Central memory CD8-positive, alpha-beta T cell (primary cell): Measurements from ENCODE around the gene MAD1L1.

Experiments
- ATAC-seq: fragments of 150-1000 bp; cut with Tn5 transposase; replicated peaks from 2 replicates; pipeline ENCODE4 v1.10.0; 2022; ENCODE audit warnings: mild to moderate bottlenecking, moderate FRiP score, moderate number of reproducible peaks; ENCODE audit not compliant: poor library complexity, severe bottlenecking; ENCODE audit errors: extremely low read depth
- DNase-seq, 2 donors: peaks; one replicate each; pipeline ENCODE4 v3.0.0; 2021; ENCODE audit warnings: low spot score in 2 of 2
- H3K27ac Mint-ChIP-seq: one replicate; pipeline ENCODE4 v1.8.0; 2022; ENCODE audit warnings: low read depth, mild to moderate bottlenecking, moderate library complexity, mixed read lengths
- H3K27me3 Mint-ChIP-seq: one replicate; pipeline ENCODE4 v1.8.0; 2022; ENCODE audit warnings: mixed read lengths
- H3K36me3 Mint-ChIP-seq: one replicate; pipeline ENCODE4 v1.8.0; 2022; ENCODE audit warnings: mild to moderate bottlenecking, moderate library complexity, mixed read lengths; ENCODE audit not compliant: insufficient read depth
- H3K4me1 Mint-ChIP-seq: one replicate; pipeline ENCODE4 v1.8.0; 2022; ENCODE audit warnings: mixed read lengths
- H3K4me3 Mint-ChIP-seq: one replicate; pipeline ENCODE4 v1.8.0; 2022; ENCODE audit warnings: mild to moderate bottlenecking, moderate library complexity, mixed read lengths
- H3K9me3 Mint-ChIP-seq: one replicate; pipeline ENCODE4 v1.8.0; 2022; ENCODE audit warnings: mixed read lengths

Gene MAD1L1

DNA sequence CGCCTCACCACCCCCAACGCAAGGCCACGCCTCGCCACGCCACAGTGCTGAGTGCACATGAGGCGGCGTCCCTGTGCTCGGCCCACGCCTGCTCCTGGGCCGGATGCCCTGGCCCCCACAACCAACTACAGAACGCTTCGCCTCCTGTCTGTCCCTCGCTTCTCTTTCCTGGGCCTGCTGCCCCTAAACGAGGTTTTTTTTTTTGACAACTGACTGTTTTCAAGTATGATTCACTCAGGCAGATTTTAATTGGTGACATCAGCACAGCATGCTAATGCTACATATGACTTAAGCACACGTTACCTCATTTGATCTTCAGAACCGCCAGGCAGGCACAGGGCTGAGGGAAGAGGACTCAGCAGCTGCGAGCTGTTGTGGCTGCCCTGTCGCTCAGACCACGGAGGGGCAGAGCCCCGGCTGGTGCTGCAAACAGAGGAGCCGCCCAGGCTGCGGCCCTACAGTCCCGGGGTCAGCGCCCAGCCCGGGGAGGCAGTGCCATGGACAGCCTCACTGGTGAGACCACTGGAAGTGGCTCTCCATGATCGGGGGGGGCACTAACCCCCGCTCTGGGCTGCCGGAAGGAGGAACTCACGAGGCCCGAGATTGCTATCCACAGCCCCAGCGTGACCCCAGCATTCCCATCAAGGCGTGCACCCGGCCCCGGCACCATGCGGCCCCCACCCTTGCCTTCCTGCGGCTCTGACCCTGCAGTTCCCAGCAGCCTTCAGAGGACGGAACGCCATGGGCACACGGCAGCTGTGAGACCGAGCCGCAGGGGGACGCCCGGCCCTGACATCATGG is 212.8 kb downstream of the MAD1L1 start:
- Mint-ChIP-seq H3K27me3 (no peaks in the 10 kb centered on the region), H3K27ac (peak overlapping the region; percentile 69), H3K4me1 (peaks cover 47% of the 10 kb centered on the region), H3K9me3 (peaks cover 10% of the 10 kb centered on the region), H3K4me3 (peak overlapping the region; percentile 25), H3K36me3 (peaks cover 6% of the 10 kb centered on the region)
- ATAC-seq = peak; percentile 71
- no peak for DNase-seq

DNA sequence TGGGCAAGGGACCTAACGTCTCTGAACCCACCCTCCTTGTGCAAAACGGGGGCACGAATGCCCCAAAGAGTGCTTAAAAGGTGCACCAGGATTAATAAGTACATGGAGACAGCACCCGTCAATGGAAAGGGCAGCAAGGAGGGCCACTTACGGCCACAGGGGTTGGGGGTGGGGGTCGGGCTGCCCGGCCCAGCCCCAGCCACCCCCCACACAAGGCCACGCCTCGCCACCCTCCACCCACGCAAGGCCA is 213.4 kb downstream of the MAD1L1 start:
- no peaks in the 10 kb centered on the region for H3K27me3 Mint-ChIP-seq
- H3K4me3 Mint-ChIP-seq = peak overlapping the region; percentile 25
- peaks cover 4% of the 10 kb centered on the region for H3K9me3 Mint-ChIP-seq
- ATAC-seq (no peak), DNase-seq (no peak)
- H3K27ac Mint-ChIP-seq = peak overlapping the region; percentile 69
- peaks cover 6% of the 10 kb centered on the region for H3K36me3 Mint-ChIP-seq
- peaks cover 44% of the 10 kb centered on the region for H3K4me1 Mint-ChIP-seq

DNA sequence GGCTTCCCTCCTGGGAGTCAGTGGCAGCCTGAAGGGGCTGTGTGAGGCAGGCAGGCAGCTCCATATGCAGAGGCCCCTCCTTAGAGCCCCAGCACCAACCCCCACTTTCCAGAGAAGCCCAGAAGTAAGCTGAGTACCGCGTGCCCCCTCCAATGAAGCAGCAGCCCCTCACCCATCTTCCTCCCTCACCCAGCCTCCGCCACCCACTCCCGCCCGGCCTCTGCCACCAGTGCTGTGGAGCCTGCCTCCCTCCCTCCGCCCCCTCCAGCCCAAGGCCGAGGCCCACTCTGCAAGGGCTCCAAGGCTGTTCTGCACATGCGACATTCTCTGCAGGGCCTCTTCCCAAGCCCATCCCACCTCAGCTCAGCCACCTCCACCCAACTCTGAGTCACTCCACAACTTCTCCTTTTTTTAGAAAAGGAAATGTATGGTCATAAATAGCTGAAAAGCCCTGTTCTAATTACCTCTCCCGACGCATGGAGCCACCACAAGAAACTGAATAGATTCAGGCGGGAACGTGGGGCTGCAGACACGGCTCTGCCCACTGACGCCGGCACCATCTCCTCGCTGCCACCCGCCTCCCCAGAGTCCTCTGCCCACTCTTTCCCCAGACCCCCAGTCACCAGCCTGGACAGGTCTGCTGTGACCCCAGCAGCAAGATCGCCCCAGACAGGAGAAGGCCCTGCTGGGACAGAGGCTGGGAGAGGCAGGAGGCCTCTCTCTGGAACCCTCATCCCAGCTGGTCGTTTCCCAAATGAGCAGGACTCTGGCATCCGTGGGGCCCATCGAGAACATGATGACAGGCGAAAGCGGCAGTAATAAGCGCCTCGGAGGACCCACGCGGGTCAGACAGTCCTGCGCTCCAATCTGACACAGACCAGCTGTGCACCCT is 213.9 kb downstream of the MAD1L1 start:
- Mint-ChIP-seq H3K27me3 (no peaks in the 10 kb centered on the region), H3K36me3 (peaks cover 6% of the 10 kb centered on the region), H3K27ac (no peak overlapping the region), H3K9me3 (no peaks in the 10 kb centered on the region), H3K4me3 (no peak overlapping the region), H3K4me1 (peaks cover 40% of the 10 kb centered on the region)
- ATAC-seq (no peak), DNase-seq (no peak)

DNA sequence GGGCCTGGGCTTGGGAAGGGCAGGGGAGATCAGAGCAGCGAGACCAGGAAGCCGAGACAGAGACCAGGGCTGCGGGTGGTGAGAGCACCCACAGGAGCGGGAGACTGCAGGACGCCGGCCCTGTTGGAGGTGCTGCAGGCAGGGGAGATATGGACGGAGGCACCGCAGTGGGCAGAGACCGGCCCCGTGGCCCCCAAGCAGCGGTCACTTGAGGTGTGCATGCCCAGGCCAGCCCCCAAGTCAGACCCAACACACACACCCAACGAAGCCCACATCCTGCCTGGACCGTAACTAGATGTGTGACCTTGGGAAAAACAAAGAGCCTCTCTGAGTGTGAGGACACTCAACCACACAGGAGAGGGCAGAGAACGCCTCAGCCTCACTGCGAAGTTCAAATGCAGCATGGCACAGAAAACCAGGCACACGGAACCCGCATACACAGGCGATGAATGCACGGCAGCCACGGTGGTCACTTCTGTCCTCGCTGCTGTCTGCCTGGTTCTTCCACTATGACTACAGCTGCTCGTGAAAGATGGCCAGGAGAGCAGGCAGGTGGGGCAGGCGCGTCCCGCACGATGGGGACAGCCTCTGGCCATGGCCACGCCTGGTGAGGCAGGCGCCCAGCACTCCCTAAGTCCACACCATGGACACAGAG is 214.7 kb downstream of the MAD1L1 start:
- no peak overlapping the region for H3K4me3 Mint-ChIP-seq
- peaks cover 40% of the 10 kb centered on the region for H3K4me1 Mint-ChIP-seq
- H3K9me3 Mint-ChIP-seq = no peaks in the 10 kb centered on the region
- no peak for DNase-seq
- H3K27me3 Mint-ChIP-seq = no peaks in the 10 kb centered on the region
- H3K36me3 Mint-ChIP-seq = peaks cover 6% of the 10 kb centered on the region
- ATAC-seq = no peak
- no peak overlapping the region for H3K27ac Mint-ChIP-seq

DNA sequence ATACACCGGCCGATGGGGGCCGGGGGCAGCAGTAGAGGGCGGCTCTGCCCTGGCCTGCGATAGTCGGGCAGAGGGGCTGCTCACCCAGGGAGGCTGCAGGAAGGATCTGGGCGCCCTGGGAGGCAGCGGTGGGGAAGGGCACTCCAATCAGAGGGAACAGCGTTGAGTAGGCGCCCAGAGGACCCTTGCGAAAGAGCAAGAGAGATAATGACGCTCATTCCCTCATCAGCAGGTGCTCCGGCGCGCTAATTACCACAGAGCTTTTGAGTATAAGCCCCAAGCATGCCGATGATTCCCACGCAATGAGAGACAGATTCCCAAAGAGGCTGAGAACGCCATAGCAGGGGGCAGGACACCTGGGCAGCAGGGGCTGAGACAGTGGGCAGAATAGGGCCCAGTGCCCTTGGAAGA is 215.3 kb downstream of the MAD1L1 start:
- DNase-seq = no peak
- H3K4me1 Mint-ChIP-seq = peaks cover 40% of the 10 kb centered on the region
- H3K27ac Mint-ChIP-seq = no peak overlapping the region
- no peak for ATAC-seq
- H3K36me3 Mint-ChIP-seq = peaks cover 6% of the 10 kb centered on the region
- no peaks in the 10 kb centered on the region for H3K27me3 Mint-ChIP-seq
- no peaks in the 10 kb centered on the region for H3K9me3 Mint-ChIP-seq
- no peak overlapping the region for H3K4me3 Mint-ChIP-seq

DNA sequence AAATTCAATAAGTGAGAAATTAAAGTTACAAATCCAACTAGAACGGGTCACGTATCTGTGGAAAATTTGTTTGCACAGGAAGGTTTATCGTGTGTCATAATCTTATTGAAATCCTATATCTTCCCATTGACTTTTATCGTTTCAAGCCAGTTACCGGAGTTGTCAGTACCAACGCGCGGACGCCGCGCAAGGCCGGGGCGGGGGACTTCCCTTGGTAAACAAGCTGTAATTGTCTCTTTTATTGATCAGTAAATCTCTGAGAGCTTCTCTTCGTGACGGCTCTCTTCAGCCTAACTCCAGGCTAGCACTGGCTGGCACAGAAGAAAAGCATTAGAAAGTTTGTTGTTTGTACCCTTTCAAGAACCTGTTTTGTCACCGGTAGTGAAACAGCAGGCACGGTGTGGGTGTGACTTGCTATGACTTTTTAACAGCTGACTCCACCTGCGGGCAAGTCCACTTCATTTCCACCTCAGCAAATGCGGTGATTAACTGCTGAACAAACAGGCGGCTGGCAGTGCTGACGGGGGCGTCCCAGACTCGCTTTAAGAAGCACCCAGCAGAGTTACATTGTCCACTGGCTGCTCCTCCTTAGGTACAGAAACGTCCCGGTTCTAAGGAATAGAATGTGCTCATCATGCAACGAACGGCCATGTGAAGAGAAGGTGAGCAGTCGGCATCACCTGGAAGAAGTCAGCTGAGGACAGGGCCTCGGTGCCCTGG is 215.8 kb downstream of the MAD1L1 start:
- H3K4me3 Mint-ChIP-seq = no peak overlapping the region
- H3K36me3 Mint-ChIP-seq = peaks cover 6% of the 10 kb centered on the region
- ATAC-seq (no peak), DNase-seq (no peak)
- no peak overlapping the region for H3K27ac Mint-ChIP-seq
- no peaks in the 10 kb centered on the region for H3K27me3 Mint-ChIP-seq
- no peaks in the 10 kb centered on the region for H3K9me3 Mint-ChIP-seq
- H3K4me1 Mint-ChIP-seq = peaks cover 40% of the 10 kb centered on the region

DNA sequence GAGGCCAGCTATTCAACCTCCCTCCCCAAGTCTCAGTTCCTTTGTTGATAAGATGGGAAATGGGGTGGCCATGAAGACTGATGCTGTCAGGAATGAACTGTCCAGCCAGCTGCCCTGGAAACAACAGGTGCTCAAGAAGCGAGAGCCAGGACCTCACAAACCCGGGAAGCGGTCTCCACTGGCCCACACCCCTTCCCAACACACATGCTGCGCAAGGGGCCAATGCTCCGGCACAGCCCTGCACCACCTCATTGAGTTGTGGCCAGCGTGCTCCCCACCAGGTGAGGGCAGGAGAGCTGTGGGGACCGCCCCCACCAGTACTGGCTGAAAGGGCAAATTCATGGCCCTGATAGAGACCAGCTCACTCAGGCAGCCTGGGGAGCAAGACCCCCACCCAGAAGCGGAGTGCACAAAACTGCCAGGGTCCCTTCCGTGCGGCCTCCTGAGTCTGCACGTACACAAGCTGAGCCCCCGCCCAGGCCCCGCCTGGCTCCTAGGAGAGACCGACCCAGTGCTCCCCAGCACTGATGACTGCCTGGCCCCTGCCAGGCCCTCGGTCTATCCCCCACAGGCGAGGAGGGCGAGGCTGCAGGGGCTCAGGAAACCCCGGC is 216.6 kb downstream of the MAD1L1 start:
- H3K36me3 Mint-ChIP-seq = peaks cover 6% of the 10 kb centered on the region
- H3K27me3 Mint-ChIP-seq = no peaks in the 10 kb centered on the region
- H3K9me3 Mint-ChIP-seq = no peaks in the 10 kb centered on the region
- H3K27ac Mint-ChIP-seq = no peak overlapping the region
- no peak overlapping the region for H3K4me3 Mint-ChIP-seq
- DNase-seq (no peak), ATAC-seq (no peak)
- peaks cover 33% of the 10 kb centered on the region for H3K4me1 Mint-ChIP-seq

DNA sequence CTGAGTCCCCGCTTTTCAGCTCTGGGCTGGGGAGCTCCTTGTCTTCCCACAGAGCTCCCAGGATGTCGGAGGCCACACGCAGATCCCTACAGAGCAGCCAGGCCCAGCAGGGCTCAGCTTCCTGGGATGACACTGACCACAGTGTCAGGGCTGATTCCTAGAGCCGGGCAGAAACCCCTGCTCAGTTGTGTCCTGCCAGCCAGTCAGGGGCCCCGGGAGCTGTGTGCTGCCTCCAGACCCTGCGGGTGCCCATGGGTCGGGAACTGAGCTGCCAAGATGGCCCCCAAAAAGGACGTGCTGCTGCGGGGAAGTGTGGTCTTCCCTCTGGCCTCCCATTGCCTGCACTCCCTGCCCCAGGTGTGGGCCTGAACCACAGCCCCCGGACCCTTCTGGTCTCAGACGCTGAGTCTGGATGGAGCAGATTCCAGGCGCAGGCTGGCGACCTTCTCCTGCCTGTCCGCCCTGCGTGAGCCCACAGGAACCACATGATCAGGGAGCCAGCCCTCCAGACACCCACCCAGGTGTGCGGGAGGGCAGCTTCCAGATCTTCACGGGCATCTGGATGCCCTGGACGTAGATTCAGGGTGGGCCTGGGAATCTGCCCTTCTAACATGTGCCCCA is 217.4 kb downstream of the MAD1L1 start:
- Mint-ChIP-seq H3K27ac (no peak overlapping the region), H3K9me3 (no peaks in the 10 kb centered on the region), H3K4me3 (no peak overlapping the region), H3K4me1 (peaks cover 26% of the 10 kb centered on the region), H3K36me3 (peaks cover 6% of the 10 kb centered on the region), H3K27me3 (no peaks in the 10 kb centered on the region)
- ATAC-seq = no peak
- DNase-seq = no peak

DNA sequence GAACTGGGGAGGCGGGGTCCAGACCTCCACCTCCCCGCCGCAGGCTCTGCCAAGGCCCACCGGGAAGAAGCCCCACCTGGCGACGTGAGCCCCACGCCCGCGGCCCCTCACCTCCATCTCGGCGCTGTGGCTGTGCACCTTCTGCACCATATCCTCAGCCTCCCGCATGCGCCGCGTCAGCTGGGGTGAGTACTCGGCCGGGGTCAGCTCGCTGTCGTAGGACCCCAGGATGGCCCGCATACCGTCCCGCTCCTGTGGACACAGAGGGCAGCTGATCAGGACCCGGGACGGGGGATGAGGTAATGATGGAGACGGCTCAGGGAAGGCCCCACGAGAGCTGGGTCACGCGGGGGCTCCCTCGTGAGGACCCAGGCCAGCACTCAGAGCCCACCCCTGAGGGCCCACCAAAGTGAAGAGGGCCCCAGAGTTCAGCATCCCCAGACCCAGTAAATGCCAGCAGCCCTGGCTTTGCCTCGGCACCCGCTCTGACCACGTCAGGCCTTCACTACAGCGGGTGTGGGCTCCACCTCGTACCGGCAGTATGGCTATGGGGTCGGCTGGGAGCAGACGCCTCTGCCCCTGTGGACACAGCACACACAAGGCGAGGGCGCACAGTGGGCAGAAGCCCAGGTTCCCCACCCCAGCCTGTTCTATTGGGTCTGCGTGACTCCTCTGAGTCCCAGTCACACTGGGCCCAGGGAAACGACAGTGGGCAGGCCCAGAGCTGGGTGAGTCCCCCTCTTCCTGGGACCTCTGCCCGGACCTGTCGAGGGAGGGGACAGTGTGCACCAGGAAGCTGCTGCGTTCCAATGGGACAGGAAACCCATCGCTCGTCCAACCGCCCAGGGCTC is 218.1 kb downstream of the MAD1L1 start:
- Mint-ChIP-seq H3K36me3 (peaks cover 4% of the 10 kb centered on the region), H3K4me1 (peaks cover 22% of the 10 kb centered on the region), H3K9me3 (no peaks in the 10 kb centered on the region), H3K4me3 (no peak overlapping the region), H3K27ac (no peak overlapping the region), H3K27me3 (no peaks in the 10 kb centered on the region)
- no peak for DNase-seq
- no peak for ATAC-seq

DNA sequence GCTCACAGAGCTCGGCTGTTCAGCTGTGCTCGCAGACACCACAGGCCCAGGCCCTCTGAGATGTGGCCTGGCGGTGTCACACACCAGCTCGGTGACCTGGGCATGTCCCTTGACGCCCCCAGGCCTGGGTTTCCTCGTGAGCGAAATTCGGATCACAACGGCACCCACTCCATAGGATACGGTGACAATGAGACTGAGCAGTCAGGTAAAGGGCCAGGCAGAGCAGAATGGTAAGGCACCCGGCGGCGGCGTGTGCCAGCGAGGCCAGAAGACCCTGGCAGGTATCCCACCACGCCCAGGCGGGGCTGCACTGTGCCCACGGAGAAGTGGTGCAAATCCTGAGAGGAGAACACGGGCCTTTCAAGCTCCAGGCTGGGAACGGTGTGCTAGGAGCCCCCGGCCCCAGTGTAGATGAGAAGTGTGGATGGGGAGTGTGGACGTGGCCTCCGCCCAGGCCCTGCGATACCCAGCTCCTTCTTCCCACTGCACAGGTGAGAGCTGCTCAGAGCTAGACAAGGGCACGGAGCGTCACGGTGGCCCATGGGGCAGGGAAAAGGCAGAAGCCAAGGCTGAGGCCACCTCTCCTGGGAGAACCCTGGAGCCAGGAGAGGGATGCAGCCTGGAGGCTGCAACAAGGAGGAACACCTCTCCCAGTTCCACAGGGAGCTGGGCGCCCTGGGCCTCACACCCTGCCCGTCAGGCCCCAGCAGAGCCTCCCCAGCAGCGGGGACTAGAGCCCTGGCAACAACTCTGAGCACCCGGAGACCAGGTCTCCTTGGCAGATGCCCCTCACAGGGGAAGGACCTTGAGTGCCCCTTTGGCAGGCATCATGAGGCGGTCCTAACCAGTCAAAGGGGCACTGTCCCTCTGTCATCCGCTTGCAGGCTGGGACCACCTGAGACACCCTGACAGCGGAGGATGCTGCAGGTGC is 219.1 kb downstream of the MAD1L1 start:
- no peak for DNase-seq
- Mint-ChIP-seq H3K4me1 (peaks cover 14% of the 10 kb centered on the region), H3K36me3 (peaks cover 4% of the 10 kb centered on the region), H3K4me3 (no peak overlapping the region), H3K27ac (no peak overlapping the region), H3K9me3 (no peaks in the 10 kb centered on the region), H3K27me3 (no peaks in the 10 kb centered on the region)
- no peak for ATAC-seq
